ENCODE results near the gene GLIS2.

DNA sequence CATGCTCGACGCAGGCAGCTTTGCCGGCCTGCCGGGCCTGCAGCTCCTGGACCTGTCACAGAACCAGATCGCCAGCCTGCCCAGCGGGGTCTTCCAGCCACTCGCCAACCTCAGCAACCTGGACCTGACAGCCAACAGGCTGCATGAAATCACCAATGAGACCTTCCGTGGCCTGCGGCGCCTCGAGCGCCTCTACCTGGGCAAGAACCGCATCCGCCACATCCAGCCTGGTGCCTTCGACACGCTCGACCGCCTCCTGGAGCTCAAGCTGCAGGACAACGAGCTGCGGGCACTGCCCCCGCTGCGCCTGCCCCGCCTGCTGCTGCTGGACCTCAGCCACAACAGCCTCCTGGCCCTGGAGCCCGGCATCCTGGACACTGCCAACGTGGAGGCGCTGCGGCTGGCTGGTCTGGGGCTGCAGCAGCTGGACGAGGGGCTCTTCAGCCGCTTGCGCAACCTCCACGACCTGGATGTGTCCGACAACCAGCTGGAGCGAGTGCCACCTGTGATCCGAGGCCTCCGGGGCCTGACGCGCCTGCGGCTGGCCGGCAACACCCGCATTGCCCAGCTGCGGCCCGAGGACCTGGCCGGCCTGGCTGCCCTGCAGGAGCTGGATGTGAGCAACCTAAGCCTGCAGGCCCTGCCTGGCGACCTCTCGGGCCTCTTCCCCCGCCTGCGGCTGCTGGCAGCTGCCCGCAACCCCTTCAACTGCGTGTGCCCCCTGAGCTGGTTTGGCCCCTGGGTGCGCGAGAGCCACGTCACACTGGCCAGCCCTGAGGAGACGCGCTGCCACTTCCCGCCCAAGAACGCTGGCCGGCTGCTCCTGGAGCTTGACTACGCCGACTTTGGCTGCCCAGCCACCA, 65.4 kb downstream of the GLIS2 start:
- TF ChIP-seq, protein P1, sequence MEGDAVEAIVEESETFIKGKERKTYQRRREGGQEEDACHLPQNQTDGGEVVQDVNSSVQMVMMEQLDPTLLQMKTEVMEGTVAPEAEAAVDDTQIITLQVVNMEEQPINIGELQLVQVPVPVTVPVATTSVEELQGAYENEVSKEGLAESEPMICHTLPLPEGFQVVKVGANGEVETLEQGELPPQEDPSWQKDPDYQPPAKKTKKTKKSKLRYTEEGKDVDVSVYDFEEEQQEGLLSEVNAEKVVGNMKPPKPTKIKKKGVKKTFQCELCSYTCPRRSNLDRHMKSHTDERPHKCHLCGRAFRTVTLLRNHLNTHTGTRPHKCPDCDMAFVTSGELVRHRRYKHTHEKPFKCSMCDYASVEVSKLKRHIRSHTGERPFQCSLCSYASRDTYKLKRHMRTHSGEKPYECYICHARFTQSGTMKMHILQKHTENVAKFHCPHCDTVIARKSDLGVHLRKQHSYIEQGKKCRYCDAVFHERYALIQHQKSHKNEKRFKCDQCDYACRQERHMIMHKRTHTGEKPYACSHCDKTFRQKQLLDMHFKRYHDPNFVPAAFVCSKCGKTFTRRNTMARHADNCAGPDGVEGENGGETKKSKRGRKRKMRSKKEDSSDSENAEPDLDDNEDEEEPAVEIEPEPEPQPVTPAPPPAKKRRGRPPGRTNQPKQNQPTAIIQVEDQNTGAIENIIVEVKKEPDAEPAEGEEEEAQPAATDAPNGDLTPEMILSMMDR (IDR thresholded peaks at IDR 0.05; ENCODE audit: low read depth, low read length): no peak
- TF ChIP-seq POLR2A (IDR thresholded peaks at IDR 0.05; ENCODE audit: extremely low read depth, insufficient read length): no peak
